Activated T-helper 1 cell treated with anti-CD3 and anti-CD28 coated beads, Interleukin-2, amount 50 U/mL, for 16 hours (primary cell): ENCODE measurements around the gene HOMER3.
"Not testable (repeated sequence)": the region's sequence is repeated elsewhere in the genome, so short reads cannot be mapped to it uniquely, and the experiment has no call there.

Experiments
- DNase-seq, 2 donors: peaks; one replicate each; pipeline ENCODE4 v3.0.0-alpha.2; 2020; ENCODE audit warnings: low read depth in 1 of 2, low spot score in 1 of 2

The HOMER3 gene

GRCh38 chr19:18903156-18904037 is 37.6 kb downstream of the HOMER3 start:
- no peak for DNase-seq

GRCh38 chr19:18902519-18902918 is 38.5 kb downstream of the HOMER3 start:
- not testable (repeated sequence) for DNase-seq

GRCh38 chr19:18901491-18901890 is 39.5 kb downstream of the HOMER3 start:
- no peak for DNase-seq

- no peak for DNase-seq
Observed at GRCh38 chr19:18900700-18901481, 40.1 kb downstream of the HOMER3 start.

GRCh38 chr19:18899624-18900560 is 41.1 kb downstream of the HOMER3 start:
- DNase-seq: no peak

GRCh38 chr19:18898607-18899408 is 42.2 kb downstream of the HOMER3 start:
- DNase-seq: no peak

- DNase-seq: no peak
Observed at GRCh38 chr19:18898081-18898606, 42.9 kb downstream of the HOMER3 start.

GRCh38 chr19:18897094-18898029 is 43.7 kb downstream of the HOMER3 start:
- DNase-seq: no peak

- DNase-seq: no peak
Observed at GRCh38 chr19:18896421-18896841, 44.6 kb downstream of the HOMER3 start.

GRCh38 chr19:18895824-18896341 is 45.1 kb downstream of the HOMER3 start, which contains the start of gene CERS1:
TSS of gene CERS1 (minus strand) at chr19:18896158. CDS start at chr19:18896072, 86 bp downstream.
- DNase-seq: no peak

GRCh38 chr19:18895038-18895823 is 45.8 kb downstream of the HOMER3 start:
- no peak for DNase-seq

GRCh38 chr19:18894254-18895037 is 46.6 kb downstream of the HOMER3 start:
- DNase-seq: no peak

- no peak for DNase-seq
Observed at GRCh38 chr19:18893587-18894253, 47.3 kb downstream of the HOMER3 start.

- DNase-seq: no peak
Observed at GRCh38 chr19:18889949-18890745, 50.9 kb downstream of the HOMER3 start.

GRCh38 chr19:18886972-18887371 is 54.0 kb downstream of the HOMER3 start:
- no peak for DNase-seq
